Karpas-422 (cell line): ENCODE results near the gene SAMD4B. TPM values are rescaled to one million over a fixed set of nuclear protein-coding genes. Genes with fewer than 3 reads are reported as not detected.
A peak's percentile ranks its signal among the peaks of the same experiment; 100 is the strongest.

Source experiments
- DNase-seq: peaks from one replicate; pipeline ENCODE4 v3.0.0-alpha.2; 2015
- H2AFZ ChIP-seq: fragments of 200-600 bp; sonication (generic); 2 replicates; pipeline ENCODE4 v1.6.1; 2014; ENCODE audit warnings: antibody characterized with exemption, low read length, mixed read lengths
- H3K27ac ChIP-seq: fragments of 200-600 bp; sonication (generic); 2 replicates; pipeline ENCODE4 v1.5.1; 2014; ENCODE audit warnings: mild to moderate bottlenecking, low read length, moderate library complexity
- H3K27me3 ChIP-seq: fragments of 200-600 bp; sonication (generic); 2 replicates; pipeline ENCODE4 v1.6.1; 2014; ENCODE audit warnings: low read length, mixed read lengths
- H3K36me3 ChIP-seq: fragments of 200-600 bp; sonication (generic); 2 replicates; pipeline ENCODE4 v1.6.1; 2014; ENCODE audit warnings: low read length, mixed read lengths; ENCODE audit not compliant: insufficient read depth
- H3K4me1 ChIP-seq: fragments of 200-600 bp; sonication (generic); 2 replicates; pipeline ENCODE4 v1.6.1; 2014; ENCODE audit warnings: mild to moderate bottlenecking, low read length, mixed read lengths
- H3K4me2 ChIP-seq: fragments of 200-600 bp; sonication (generic); 2 replicates; pipeline ENCODE4 v1.6.1; 2014; ENCODE audit warnings: low read length, low read depth, mild to moderate bottlenecking; ENCODE audit not compliant: poor library complexity, severe bottlenecking
- H3K4me3 ChIP-seq: fragments of 200-600 bp; sonication (generic); 2 replicates; pipeline ENCODE4 v1.5.1; 2014; ENCODE audit warnings: mild to moderate bottlenecking, antibody characterized with exemption, low read length, mixed read lengths
- H3K79me2 ChIP-seq: fragments of 200-600 bp; sonication (generic); 2 replicates; pipeline ENCODE4 v1.6.1; 2014; ENCODE audit warnings: mild to moderate bottlenecking, low read length, mixed read lengths
- H3K9ac ChIP-seq: fragments of 200-600 bp; sonication (generic); 2 replicates; pipeline ENCODE4 v1.6.0; 2014; ENCODE audit warnings: low read length
- H3K9me2 ChIP-seq: fragments of 200-600 bp; sonication (generic), shearing (Covaris generic); replicated peaks from 2 replicates; pipeline ENCODE4 v1.6.0; 2014; ENCODE audit warnings: mild to moderate bottlenecking, low read length, moderate library complexity; ENCODE audit not compliant: insufficient read depth
- H3K9me3 ChIP-seq: fragments of 300-700, 200-600 bp; sonication (generic); 2 replicates; pipeline ENCODE4 v1.6.1; 2014; ENCODE audit warnings: low read length, mixed read lengths
- H4K20me1 ChIP-seq: fragments of 200-600 bp; sonication (generic); 2 replicates; pipeline ENCODE4 v1.6.1; 2014; ENCODE audit warnings: mild to moderate bottlenecking, antibody characterized with exemption, low read length, low read depth; ENCODE audit not compliant: insufficient read depth
- total RNA-seq: library from RNA; depleted of rRNA; stranded (reverse); fragments of >200 nt; shearing (Covaris generic); gene quantifications from 2 replicates; pipeline ENCODE4 v1.2.3, GENCODE V29; 2014; ENCODE audit warnings: low replicate concordance

Gene SAMD4B
- total RNA-seq, 1 experiment from 2014 or later: 50.9 TPM

GRCh38 chr19:39420769-39421168 lies 78.5 kb downstream of the SAMD4B start:
- no peak overlapping the region for H3K4me2 ChIP-seq
- DNase-seq: no peak
- H3K4me3 ChIP-seq: no peak overlapping the region
- H3K27me3 ChIP-seq: no peaks in the 10 kb centered on the region
- H3K9ac ChIP-seq: no peak overlapping the region
- H3K27ac ChIP-seq: no peak overlapping the region
- H3K9me3 ChIP-seq: no peaks in the 10 kb centered on the region
- H3K36me3 ChIP-seq: no peaks in the 10 kb centered on the region
- H2AFZ ChIP-seq: no peak overlapping the region
- H3K9me2 ChIP-seq: no peaks in the 10 kb centered on the region
- H3K79me2 ChIP-seq: no peaks in the 10 kb centered on the region
- H4K20me1 ChIP-seq: no peaks in the 10 kb centered on the region
- no peaks in the 10 kb centered on the region for H3K4me1 ChIP-seq

GRCh38 chr19:39422020-39422419 lies 79.8 kb downstream of the SAMD4B start:
- no peak overlapping the region for H3K27ac ChIP-seq
- H3K27me3 ChIP-seq: no peaks in the 10 kb centered on the region

GRCh38 chr19:39423258-39424086 lies 81.3 kb downstream of the SAMD4B start:
- H3K27me3 ChIP-seq: no peaks in the 10 kb centered on the region
- H3K9ac ChIP-seq: no peak overlapping the region
- H3K9me3 ChIP-seq: no peaks in the 10 kb centered on the region
- H3K36me3 ChIP-seq: no peaks in the 10 kb centered on the region
- H2AFZ ChIP-seq: no peak overlapping the region
- DNase-seq: no peak
- H3K79me2 ChIP-seq: no peaks in the 10 kb centered on the region
- no peak overlapping the region for H3K27ac ChIP-seq
- H3K4me2 ChIP-seq: no peak overlapping the region
- H3K9me2 ChIP-seq: no peaks in the 10 kb centered on the region
- no peaks in the 10 kb centered on the region for H3K4me1 ChIP-seq
- H4K20me1 ChIP-seq: no peaks in the 10 kb centered on the region
- H3K4me3 ChIP-seq: no peak overlapping the region

More at GRCh38 chr19:39422020-39422419, 79.8 kb downstream of the SAMD4B start:
- no peak overlapping the region for H2AFZ ChIP-seq
- no peak overlapping the region for H3K9ac ChIP-seq
- H4K20me1 ChIP-seq: no peaks in the 10 kb centered on the region
- H3K4me3 ChIP-seq: no peak overlapping the region
- no peak for DNase-seq
- H3K36me3 ChIP-seq: no peaks in the 10 kb centered on the region
- no peaks in the 10 kb centered on the region for H3K79me2 ChIP-seq
- no peaks in the 10 kb centered on the region for H3K9me2 ChIP-seq
- H3K4me2 ChIP-seq: no peak overlapping the region
- H3K9me3 ChIP-seq: no peaks in the 10 kb centered on the region
- no peaks in the 10 kb centered on the region for H3K4me1 ChIP-seq

- no peaks in the 10 kb centered on the region for H3K36me3 ChIP-seq
- H3K4me3 ChIP-seq: no peak overlapping the region
- H3K9me3 ChIP-seq: no peaks in the 10 kb centered on the region
- no peak overlapping the region for H3K27ac ChIP-seq
- no peaks in the 10 kb centered on the region for H4K20me1 ChIP-seq
- no peaks in the 10 kb centered on the region for H3K4me1 ChIP-seq
- no peaks in the 10 kb centered on the region for H3K9me2 ChIP-seq
- no peak overlapping the region for H2AFZ ChIP-seq
- H3K4me2 ChIP-seq: no peak overlapping the region
- DNase-seq: no peak
- no peaks in the 10 kb centered on the region for H3K79me2 ChIP-seq
- H3K9ac ChIP-seq: no peak overlapping the region
- H3K27me3 ChIP-seq: no peaks in the 10 kb centered on the region
These were observed 82.7 kb downstream of the SAMD4B start for GRCh38 chr19:39424934-39425333.

GRCh38 chr19:39425744-39426143 lies 83.5 kb downstream of the SAMD4B start:
- Histone ChIP-seq H3K4me1 (no peaks in the 10 kb centered on the region), H3K36me3 (no peaks in the 10 kb centered on the region), H3K27me3 (no peaks in the 10 kb centered on the region), H3K79me2 (no peaks in the 10 kb centered on the region), H3K27ac (no peak overlapping the region), H4K20me1 (no peaks in the 10 kb centered on the region), H3K9me2 (no peaks in the 10 kb centered on the region), H3K4me2 (no peak overlapping the region), H3K4me3 (no peak overlapping the region), H3K9me3 (no peaks in the 10 kb centered on the region), H3K9ac (no peak overlapping the region), H2AFZ (no peak overlapping the region)
- no peak for DNase-seq

GRCh38 chr19:39426170-39426569 lies 83.9 kb downstream of the SAMD4B start:
- peak; percentile 60 for DNase-seq
- Histone ChIP-seq H2AFZ (no peak overlapping the region), H3K4me1 (no peaks in the 10 kb centered on the region), H3K9me3 (no peaks in the 10 kb centered on the region), H3K4me3 (no peak overlapping the region), H3K9me2 (no peaks in the 10 kb centered on the region), H3K4me2 (no peak overlapping the region), H3K27me3 (no peaks in the 10 kb centered on the region), H4K20me1 (no peaks in the 10 kb centered on the region), H3K36me3 (no peaks in the 10 kb centered on the region), H3K79me2 (no peaks in the 10 kb centered on the region), H3K9ac (no peak overlapping the region), H3K27ac (no peak overlapping the region)

- no peak overlapping the region for H3K9ac ChIP-seq
- no peaks in the 10 kb centered on the region for H3K4me1 ChIP-seq
- H4K20me1 ChIP-seq: no peaks in the 10 kb centered on the region
- DNase-seq: no peak
- no peak overlapping the region for H3K4me3 ChIP-seq
- no peak overlapping the region for H3K4me2 ChIP-seq
- H3K79me2 ChIP-seq: no peaks in the 10 kb centered on the region
- H3K36me3 ChIP-seq: peaks cover 2% of the 10 kb centered on the region; the same call in 1 of the 2 replicates
- no peaks in the 10 kb centered on the region for H3K27me3 ChIP-seq
- H3K27ac ChIP-seq: no peak overlapping the region
- H2AFZ ChIP-seq: no peak overlapping the region
- H3K9me2 ChIP-seq: no peaks in the 10 kb centered on the region
- H3K9me3 ChIP-seq: no peaks in the 10 kb centered on the region
These were observed 85.5 kb downstream of the SAMD4B start for GRCh38 chr19:39427707-39428106.

GRCh38 chr19:39428283-39429112 lies 86.3 kb downstream of the SAMD4B start:
- H3K79me2 ChIP-seq: peaks cover under 1% of the 10 kb centered on the region; the same call in 1 of the 2 replicates
- H3K9me2 ChIP-seq: no peaks in the 10 kb centered on the region
- H3K36me3 ChIP-seq: peaks cover 9% of the 10 kb centered on the region
- peaks cover 1% of the 10 kb centered on the region for H3K4me1 ChIP-seq
- H3K9me3 ChIP-seq: no peaks in the 10 kb centered on the region
- no peak overlapping the region for H3K9ac ChIP-seq
- no peak overlapping the region for H3K27ac ChIP-seq
- H4K20me1 ChIP-seq: peaks cover 5% of the 10 kb centered on the region
- no peaks in the 10 kb centered on the region for H3K27me3 ChIP-seq
- DNase-seq: peak; percentile 53
- H2AFZ ChIP-seq: no peak overlapping the region
- no peak overlapping the region for H3K4me2 ChIP-seq
- no peak overlapping the region for H3K4me3 ChIP-seq
